Umbilical cord (tissue), 2 donors: ENCODE results near the gene GNG12. TPM values are rescaled to one million over a fixed set of nuclear protein-coding genes. Genes with fewer than 3 reads are reported as not detected.

Experiments
- DNase-seq: peaks from one replicate; pipeline ENCODE4 v3.0.0-alpha.2; 2015; ENCODE audit warnings: low spot score
- total RNA-seq: library from RNA; depleted of rRNA; stranded (reverse); fragments of >200 nt; gene quantifications from one replicate; pipeline ENCODE4 v1.2.3, GENCODE V29; 2014; ENCODE audit warnings: low replicate concordance; ENCODE audit not compliant: insufficient read depth

The GNG12 gene
- total RNA-seq, result 153 TPM

GRCh38 chr1:67832737-67833601 is at the start of gene GNG12:
Gene GNG12 (minus strand): TSS chr1:67833467. CDS start chr1:67707686, 125,781 bp downstream.
- DNase-seq, result peak; percentile 91

GRCh38 chr1:67882196-67882958 is 49.1 kb upstream of the GNG12 start:
- no peak for DNase-seq

GRCh38 chr1:67880056-67880601 is 46.9 kb upstream of the GNG12 start:
- DNase-seq, result peak; percentile 65

DNA sequence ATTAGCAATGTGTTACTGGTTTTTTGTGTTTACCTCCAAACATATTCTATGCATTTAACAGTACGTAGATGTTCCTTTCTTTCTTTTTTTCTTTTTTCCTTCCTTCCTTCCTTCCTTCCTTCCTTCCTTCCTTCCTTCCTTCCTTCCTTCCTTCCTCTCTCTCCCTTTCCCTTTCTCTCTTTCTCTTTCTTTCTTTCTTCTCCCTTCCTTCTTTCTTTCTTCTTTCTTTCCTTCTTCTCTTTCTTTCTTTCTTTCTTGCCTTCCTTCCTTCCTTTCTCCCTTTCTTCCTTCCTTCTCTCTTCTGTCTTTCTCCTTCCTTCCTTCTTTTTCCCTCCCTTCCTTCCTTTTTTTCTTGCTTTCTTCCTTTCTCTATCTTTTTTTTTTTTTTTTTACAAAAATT is 46.2 kb upstream of the GNG12 start:
- DNase-seq, result no peak

DNA sequence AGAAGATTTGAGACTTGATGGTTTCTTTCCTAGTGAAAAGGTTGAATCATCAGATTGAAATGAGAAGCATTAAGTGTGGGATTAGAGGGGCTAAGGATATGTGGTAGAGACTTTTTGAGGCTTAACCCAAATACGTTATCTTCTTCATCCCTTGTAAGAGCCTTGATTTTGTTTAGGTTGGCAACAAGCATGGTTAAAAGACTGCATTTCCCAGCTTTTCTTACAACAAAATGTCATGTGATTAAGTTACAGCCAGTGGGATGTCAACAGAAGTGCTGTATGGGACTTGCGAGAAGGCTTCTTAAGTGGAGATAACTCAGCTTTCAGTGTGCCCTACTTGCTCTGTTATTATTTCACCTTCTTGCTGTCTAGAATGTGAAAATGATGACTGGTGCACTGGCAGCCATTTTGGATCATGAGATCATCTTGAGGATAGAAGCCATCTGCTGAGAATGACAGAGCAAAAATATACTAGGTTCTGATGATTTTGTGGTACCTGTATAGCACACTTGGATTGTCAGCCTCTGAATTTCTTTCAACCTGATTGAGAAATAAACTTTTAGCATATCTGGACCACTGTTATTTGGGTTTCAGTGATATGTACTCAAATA is 41.3 kb upstream of the GNG12 start:
- peak; percentile 77 for DNase-seq

DNA sequence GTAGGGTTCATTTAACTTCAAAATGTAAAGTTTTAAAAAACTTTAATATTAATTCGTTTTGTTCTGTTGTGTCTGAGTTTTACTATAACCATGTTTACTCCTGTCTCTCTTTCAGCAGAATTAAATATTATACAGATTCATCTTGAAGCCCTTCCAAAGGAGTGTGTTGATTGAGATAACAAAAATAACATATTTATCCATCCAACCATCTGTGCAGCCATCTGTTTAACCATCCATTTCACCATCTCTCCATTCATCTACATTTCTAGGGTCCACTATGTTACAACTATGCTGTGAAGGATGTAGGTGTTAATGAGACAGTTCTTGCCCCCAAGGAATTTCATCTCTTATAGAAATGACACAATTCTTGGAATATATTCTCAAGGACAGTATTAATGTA is 36.0 kb upstream of the GNG12 start:
- no peak for DNase-seq

- no peak for DNase-seq
Measured at GRCh38 chr1:67863637-67864036, 30.4 kb upstream of the GNG12 start.

DNA sequence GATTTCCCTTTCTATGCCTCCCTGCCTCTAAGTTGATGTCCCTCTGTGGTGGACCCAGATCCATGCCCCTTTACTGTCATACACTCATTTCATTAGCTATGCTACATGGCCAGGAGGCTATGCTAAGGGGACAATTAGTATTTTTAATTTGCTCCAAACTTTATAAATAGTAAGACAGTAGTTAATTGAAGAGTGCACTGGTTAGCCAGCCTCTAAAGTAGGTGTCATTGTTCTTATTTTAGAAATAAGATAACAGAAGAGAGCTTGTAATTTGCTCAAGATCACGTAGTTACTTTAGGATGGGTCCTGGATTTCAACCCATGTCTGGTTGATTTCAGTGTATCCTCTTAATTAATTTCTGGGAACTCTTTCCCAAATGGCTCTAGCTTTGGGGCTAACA is 29.4 kb upstream of the GNG12 start:
- DNase-seq, result no peak

GRCh38 chr1:67861856-67862516 is 28.7 kb upstream of the GNG12 start:
- no peak for DNase-seq

DNA sequence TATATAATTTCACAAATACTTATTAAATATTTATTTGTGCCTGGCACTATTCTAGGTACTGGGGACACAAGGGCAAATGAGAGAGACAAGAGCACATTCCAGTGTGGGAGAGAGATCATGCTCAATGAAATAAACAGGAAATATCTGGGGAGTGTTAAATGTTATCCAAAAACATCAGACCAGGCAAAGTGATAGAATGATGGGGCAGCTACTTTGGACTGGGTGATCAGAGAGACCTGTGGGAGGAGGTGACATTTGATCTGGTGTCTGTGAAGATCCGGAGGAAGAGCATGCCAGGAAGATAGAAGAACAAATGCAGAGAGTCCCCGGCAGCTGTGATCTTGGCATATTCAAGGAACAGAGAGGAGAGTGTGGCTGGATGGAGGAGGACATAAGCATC is 27.5 kb upstream of the GNG12 start:
- DNase-seq, result no peak

DNA sequence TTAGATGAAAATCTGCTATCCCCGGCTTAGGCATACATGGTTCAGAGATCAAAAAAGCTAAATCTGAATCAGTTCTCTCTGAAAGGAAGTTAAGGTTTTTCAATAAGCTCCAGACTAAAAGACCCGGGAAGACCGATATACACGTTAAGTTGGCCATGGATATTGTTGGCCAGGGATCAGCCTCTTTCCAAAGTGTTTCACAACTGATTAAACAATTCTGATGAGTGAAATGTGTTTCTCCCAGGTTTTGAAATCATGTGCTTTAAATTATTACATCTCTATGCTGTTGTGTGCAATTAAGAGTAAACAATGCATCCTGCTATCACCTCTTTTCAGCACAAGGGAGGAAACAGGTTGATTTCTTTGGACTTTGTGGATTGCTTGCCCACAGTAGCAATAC is 23.7 kb upstream of the GNG12 start:
- no peak for DNase-seq

DNA sequence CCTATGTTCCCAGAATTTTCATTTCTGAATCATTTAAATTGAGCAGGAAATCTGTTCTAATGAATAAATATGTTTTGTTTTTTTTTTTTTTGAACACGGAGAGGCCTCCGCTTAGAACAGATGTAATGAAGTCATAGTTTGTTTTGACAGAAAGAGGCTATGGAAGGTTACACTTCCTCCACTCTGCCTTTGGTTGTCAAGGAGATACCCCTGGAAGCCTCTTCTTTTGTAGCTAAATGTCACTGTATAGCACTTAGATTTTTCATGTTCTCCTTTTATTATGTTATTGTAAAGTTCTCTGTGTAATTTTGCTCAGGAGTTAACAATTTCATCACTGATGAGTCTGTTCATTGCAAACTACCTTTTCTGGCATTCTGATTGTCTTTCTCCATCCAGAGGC is 22.7 kb upstream of the GNG12 start:
- DNase-seq, result no peak

DNA sequence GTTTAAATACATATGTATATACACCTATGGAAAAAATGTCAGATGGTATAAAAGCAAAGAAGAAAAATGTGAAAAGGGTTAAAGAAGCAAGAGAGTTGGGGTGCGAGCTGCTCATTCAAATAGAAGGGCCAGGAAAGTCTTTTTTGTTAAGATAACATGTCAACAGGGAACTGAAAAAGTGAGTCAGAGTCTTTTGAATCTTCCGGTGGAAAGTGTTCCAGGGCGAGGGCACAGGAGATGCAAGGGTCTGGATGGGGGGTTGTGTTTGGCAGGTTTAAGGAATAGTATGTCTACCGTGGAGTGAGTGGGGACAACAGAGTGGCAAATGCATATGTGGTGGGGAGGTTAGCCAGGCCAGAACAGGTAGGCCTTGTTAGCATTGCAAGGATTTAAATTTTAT is 22.2 kb upstream of the GNG12 start:
- no peak for DNase-seq

DNA sequence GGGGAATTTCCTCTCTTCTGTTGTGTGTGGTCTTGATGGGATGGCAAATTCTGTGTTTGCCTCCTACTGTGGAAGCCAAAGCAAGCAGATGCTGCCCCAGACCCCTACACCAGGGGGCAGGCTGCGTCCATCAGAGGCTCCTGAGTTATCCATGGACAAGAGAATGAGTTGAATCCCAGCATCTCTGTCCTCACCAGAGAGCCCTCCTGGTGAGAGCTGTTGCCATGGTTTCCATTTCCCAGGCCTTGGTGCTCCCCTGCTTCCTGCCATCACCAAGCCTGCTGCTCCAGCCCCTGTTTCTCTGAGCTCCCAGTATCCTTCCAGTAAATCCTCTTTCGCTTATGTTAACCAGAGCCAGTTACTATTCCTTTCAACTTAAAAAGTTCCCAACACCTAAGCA is 20.4 kb upstream of the GNG12 start:
- DNase-seq, result peak; percentile 63

GRCh38 chr1:67851800-67852199 is 18.5 kb upstream of the GNG12 start:
- DNase-seq, result no peak

- peak; percentile 88 for DNase-seq
Measured at GRCh38 chr1:67850611-67851075, 17.4 kb upstream of the GNG12 start.

DNA sequence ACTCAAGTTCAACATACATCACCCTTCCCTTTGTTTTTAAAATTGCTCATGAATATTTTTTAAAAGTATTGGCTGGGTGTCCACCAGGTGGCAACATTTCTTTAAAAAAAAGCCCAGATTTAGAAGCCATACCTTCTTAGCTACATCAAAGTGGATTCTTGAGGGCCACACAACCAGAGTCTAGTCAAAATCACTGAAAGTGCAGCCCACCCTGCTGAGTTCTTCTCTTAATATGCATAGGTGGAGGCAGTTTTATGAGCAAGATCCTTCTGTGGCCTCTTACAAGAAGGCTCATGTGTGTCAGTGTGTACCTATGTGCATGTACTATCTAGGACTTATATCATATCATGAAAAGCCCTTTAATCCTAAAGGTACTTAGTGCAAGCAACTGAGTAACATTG is 16.9 kb upstream of the GNG12 start:
- peak; percentile 60 for DNase-seq

GRCh38 chr1:67847466-67847865 is 14.2 kb upstream of the GNG12 start:
- DNase-seq, result no peak

DNA sequence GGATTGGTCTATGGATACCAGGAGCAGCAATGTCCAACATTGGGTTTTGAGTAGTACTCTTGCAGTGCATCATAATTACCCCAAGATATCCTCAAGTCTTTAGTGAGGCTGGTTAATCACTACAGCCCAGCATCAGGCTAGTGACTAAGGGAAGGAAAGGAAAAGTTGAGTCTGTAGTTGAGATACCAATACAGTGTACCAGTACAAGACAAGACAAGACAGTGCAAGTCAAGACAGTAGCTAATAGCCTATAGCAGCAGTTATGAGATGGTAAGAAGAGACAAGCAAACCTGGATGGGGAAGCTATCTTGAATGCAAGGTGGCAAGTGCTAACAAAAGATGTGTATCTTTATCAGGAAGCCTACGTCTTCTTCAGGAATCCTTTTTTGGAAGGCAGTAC is 13.3 kb upstream of the GNG12 start:
- no peak for DNase-seq

DNA sequence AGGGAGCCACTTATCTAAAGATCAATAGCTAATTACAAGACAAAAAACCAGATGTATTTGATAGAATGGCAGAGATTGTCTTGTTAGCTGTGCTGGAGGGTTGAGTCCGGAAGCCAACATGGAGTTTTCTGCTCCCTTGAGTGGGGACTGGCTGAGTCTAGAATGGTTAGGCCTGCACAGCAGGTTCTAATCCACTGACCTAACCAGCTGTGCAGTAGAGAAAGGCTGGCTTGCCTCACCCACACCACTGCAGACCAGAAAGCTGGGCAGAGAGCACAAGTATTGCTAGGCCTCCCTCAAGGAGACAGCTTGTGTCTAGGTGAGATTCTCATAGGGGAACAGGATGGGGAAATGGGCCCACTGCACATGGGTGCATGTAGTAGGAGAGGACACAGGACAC is 11.7 kb upstream of the GNG12 start:
- no peak for DNase-seq

DNA sequence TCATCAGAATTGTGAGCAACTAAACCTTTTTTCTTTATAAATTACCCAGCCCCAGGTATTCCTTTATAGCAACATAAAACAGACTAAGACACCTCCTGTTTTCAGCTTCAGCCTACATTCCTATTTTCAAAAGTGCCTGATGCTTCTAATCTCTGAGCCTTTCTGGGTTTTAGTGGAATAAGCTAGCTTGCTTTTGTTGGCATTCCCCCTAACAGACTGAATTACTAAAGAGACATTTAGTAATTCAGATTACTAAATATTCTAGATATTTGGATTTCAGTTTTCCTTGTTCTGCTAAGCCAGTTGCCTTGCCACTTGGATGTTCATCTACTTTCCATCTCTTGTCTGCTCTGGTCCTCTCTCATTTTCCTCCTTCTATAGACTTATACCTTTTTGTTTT is 10.5 kb upstream of the GNG12 start:
- DNase-seq, result peak; percentile 51
